Measurements from ENCODE around the gene NKX6-2.
"Not testable (repeated sequence)": the region's sequence is repeated elsewhere in the genome, so short reads cannot be mapped to it uniquely, and the experiment has no call there.

The NKX6-2 gene

GRCh38 chr10:132785723-132786475 is at the start of gene NKX6-2:
NKX6-2 (minus strand) TSS chr10:132786147; CDS start chr10:132785948, 199 bp downstream.
- no peak for DNase-seq (ENCODE audit: low read depth in 2 of 2)

GRCh38 chr10:132834891-132835847 is 49.2 kb upstream of the NKX6-2 start:
- DNase-seq (ENCODE audit: low read depth in 2 of 2), result no peak

GRCh38 chr10:132834311-132834761 is 48.4 kb upstream of the NKX6-2 start:
- DNase-seq (ENCODE audit: low read depth in 2 of 2), result no peak

- DNase-seq (ENCODE audit: low read depth in 2 of 2), result no peak
Observed at GRCh38 chr10:132833421-132834111, 47.6 kb upstream of the NKX6-2 start.

DNA sequence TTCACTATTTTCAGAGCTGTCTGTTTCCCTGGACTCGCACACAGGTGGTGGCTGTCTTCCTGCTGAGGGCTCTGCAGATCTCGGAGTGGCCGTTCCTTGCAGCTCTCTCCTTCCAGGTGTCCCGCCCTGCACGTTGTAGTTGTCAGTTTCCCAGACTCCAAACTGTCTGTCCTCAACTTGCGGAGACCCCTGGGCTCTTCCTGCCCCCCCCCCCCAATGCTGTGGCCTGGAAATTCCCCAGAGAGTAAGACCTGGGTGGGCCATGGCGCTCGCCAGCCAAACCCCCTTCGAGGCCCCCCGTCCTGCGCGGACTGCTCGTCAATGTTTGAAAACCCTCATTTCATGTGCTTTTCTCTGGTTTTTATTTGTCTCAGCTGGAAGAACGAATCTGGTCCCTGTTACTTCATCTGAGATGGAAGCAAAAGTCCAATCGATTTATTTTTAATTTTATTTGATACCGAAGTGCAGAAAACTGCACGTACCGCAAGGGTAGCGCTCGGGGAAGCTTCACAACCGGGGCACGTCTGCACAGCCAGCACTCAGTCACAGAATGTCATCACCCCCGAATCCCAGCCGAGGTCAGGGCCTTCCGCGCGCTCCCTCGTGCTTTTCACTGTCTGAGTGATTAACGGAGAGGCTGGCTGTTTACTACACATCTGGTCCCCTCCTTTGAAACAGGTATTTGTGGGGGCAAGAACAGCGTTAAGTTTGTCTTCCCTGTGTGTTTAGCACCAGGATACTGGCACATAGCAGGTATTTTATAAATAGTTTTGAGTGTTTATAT is 46.4 kb upstream of the NKX6-2 start:
- DNase-seq (ENCODE audit: low read depth in 2 of 2), result no peak

GRCh38 chr10:132829403-132829802 is 43.5 kb upstream of the NKX6-2 start:
- no peak for DNase-seq (ENCODE audit: low read depth in 2 of 2)

- no peak for DNase-seq (ENCODE audit: low read depth in 2 of 2)
Observed at GRCh38 chr10:132828681-132829080, 42.7 kb upstream of the NKX6-2 start.

DNA sequence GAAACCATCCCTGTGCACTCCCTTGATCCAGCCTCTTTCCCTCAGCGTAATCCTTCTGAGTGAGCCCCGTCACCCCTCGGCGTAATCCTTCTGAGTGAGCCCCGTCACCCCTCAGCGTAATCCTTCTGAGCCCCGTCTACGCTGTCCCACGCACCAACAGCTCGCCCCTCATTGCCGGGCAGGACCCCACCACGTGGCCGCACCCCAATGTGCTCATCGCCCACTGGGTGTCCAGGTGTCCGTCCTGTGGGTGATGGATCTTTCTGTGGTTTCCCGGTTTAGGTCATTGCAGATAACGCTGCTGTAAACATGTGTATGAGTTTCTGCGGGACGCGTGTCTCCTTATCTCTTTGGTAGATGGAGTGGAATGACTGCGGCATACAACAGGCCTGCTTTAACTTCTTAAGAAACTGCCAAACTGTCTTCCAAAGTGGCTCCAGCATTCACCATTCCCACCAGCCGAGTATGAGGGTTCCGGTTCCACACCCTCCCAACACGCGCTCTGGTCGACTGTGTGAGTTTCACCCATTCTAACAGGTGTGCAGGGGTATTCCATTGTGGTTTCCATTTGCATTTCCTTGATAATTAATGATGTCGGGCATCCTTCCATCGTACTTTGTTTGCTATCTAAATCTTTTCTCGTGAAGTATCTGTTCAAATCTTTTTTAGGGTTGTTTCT is 42.1 kb upstream of the NKX6-2 start:
- no peak for DNase-seq (ENCODE audit: low read depth in 2 of 2)

DNA sequence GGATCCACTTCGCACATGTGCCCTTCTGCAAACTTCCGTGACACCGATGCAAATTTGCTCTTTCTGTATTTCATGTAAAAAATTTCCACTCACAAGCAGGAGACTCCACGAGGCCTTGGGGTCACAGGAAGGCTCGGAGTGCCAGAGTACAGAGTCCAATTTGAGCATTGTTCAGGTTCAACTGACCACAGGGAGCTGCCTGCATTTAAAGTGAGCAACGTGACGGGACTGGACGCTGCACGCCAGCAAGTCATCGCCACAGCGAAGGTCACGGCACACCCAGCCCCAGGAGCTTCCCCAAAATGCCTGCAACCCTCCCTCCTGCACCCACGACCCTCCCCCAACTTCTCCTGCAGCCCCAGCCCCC is 41.5 kb upstream of the NKX6-2 start:
- DNase-seq (ENCODE audit: low read depth in 2 of 2), result no peak

GRCh38 chr10:132826524-132827422 is 40.8 kb upstream of the NKX6-2 start:
- DNase-seq (ENCODE audit: low read depth in 2 of 2), result no peak

GRCh38 chr10:132825783-132826523 is 40.0 kb upstream of the NKX6-2 start:
- not testable (repeated sequence) for DNase-seq (ENCODE audit: low read depth in 2 of 2)

DNA sequence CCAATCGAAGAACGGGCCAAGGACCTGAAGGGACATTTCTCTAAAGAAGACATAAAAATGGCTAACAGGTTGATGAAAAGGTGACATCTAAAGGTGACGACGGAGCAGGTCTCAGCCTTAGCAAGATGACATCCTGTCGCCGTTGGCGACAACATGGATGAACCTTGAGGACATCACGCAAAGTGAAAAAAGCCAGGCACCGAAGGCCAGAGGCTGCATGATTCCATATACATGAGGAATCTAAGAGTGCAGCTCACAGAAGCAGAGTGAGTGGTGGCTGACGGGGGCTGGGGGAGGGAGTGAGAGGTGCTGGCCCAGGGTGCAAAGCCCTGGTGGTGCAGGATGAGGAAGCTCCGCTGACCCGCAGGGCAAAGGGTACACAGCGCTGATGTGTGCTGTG is 34.1 kb upstream of the NKX6-2 start:
- no peak for DNase-seq (ENCODE audit: low read depth in 2 of 2)

- no peak for DNase-seq (ENCODE audit: low read depth in 2 of 2)
Observed at GRCh38 chr10:132817701-132818211, 31.8 kb upstream of the NKX6-2 start.

GRCh38 chr10:132816718-132817117 is 30.8 kb upstream of the NKX6-2 start:
- no peak for DNase-seq (ENCODE audit: low read depth in 2 of 2)

- DNase-seq (ENCODE audit: low read depth in 2 of 2), result no peak
Observed at GRCh38 chr10:132815168-132815857, 29.4 kb upstream of the NKX6-2 start.

DNA sequence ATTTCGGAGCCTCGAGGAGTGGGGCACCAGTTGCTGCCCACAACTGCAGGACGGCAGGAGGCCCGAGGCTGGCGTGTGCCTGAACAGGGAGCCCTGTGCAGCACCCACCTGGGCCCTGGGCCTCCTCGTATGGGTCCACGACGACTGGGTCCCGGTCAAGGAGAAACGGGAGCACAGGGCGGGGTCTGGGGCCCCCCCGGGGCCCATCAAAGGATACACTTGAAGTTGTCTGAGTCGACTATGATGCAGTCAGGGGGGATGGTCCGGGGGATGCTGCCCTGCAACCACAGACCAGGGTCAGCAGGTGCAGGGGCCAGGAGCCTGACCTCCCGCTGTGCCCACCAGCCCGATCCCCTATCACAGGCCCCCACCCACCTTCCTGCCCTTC is 28.5 kb upstream of the NKX6-2 start:
- no peak for DNase-seq (ENCODE audit: low read depth in 2 of 2)

GRCh38 chr10:132813560-132814468 is 27.9 kb upstream of the NKX6-2 start:
- DNase-seq (ENCODE audit: low read depth in 2 of 2), result no peak

Data from stimulated activated CD8-positive, alpha-beta memory T cell treated with anti-CD3 and anti-CD28 coated beads, Interleukin-15, amount 100 ng/mL, for 4 hours (primary cell).